Keratinocyte (primary cell): ENCODE results near the gene PRKAG2. TPM values are rescaled to one million over a fixed set of nuclear protein-coding genes. Genes with fewer than 3 reads are reported as not detected.

Source experiments
- DNase-seq: peaks from one replicate; pipeline ENCODE4 v3.0.0-alpha.2; 2011; ENCODE audit warnings: low read depth, missing footprints, low spot score
- FAIRE-seq: peaks from 2 replicates; lab custom pipeline; 2011; peaks lifted over from hg19 to GRCh38; lab: Jason Lieb, UNC
- H2AFZ ChIP-seq: 2 replicates; pipeline ENCODE4 v1.6.0; 2012; ENCODE audit warnings: low read length, control low read depth, inconsistent platforms; ENCODE audit not compliant: control insufficient read depth
- H3K27ac ChIP-seq: 2 replicates; pipeline ENCODE4 v1.5.1; 2011; ENCODE audit warnings: low read length; ENCODE audit not compliant: control insufficient read depth, insufficient read depth
- H3K27me3 ChIP-seq: 3 replicates; pipeline ENCODE4 v1.6.0; 2011; ENCODE audit warnings: low read length; ENCODE audit not compliant: control insufficient read depth, insufficient read depth; ENCODE audit errors: extremely low read depth
- H3K36me3 ChIP-seq, 2 experiments: 2 replicates in 1 of 2; 3 replicates in 1 of 2; pipeline ENCODE4 v1.5.1; 2011; ENCODE audit warnings: low read length in 2 of 2, mild to moderate bottlenecking in 1 of 2; ENCODE audit not compliant: control insufficient read depth in 2 of 2, insufficient read depth in 2 of 2; ENCODE audit errors: extremely low read depth in 1 of 2
- H3K4me1 ChIP-seq: 3 replicates; pipeline ENCODE4 v1.5.1; 2011; ENCODE audit warnings: low read length; ENCODE audit not compliant: control insufficient read depth, insufficient read depth; ENCODE audit errors: extremely low read depth
- H3K4me2 ChIP-seq: 3 replicates; pipeline ENCODE4 v1.6.0; 2011; ENCODE audit warnings: low read depth, low read length; ENCODE audit not compliant: control insufficient read depth, insufficient read depth; ENCODE audit errors: extremely low read depth
- H3K4me3 ChIP-seq, 3 experiments: fragments of 200-600 bp in 1 of 3; sonication (generic) in 1 of 3; 2 replicates in 2 of 3; 3 replicates in 1 of 3; pipeline ENCODE4 v1.5.1; 2011 to 2016; ENCODE audit warnings: low read length in 3 of 3, mild to moderate bottlenecking in 3 of 3, control low read depth in 2 of 3, inconsistent platforms in 1 of 3, low read depth in 1 of 3, mixed read lengths in 1 of 3, mixed run types in 1 of 3, moderate library complexity in 1 of 3; ENCODE audit not compliant: control insufficient read depth in 2 of 3, insufficient read depth in 2 of 3; ENCODE audit errors: extremely low read depth in 1 of 3
- H3K79me2 ChIP-seq: 2 replicates; pipeline ENCODE4 v1.6.0; 2012; ENCODE audit warnings: low read length; ENCODE audit not compliant: control insufficient read depth, insufficient read depth
- H3K9ac ChIP-seq: 3 replicates; pipeline ENCODE4 v1.6.0; 2011; ENCODE audit warnings: low read length; ENCODE audit not compliant: control insufficient read depth, insufficient read depth; ENCODE audit errors: extremely low read depth
- H3K9me1 ChIP-seq: 3 replicates; pipeline ENCODE4 v1.6.0; 2011; ENCODE audit warnings: low read length; ENCODE audit not compliant: control insufficient read depth, insufficient read depth; ENCODE audit errors: extremely low read depth
- H3K9me3 ChIP-seq: 2 replicates; pipeline ENCODE4 v1.5.1; 2012; ENCODE audit warnings: low read depth, low read length; ENCODE audit not compliant: control insufficient read depth
- H4K20me1 ChIP-seq: 3 replicates; pipeline ENCODE4 v1.6.0; 2011; ENCODE audit warnings: low read length; ENCODE audit not compliant: control insufficient read depth, insufficient read depth; ENCODE audit errors: extremely low read depth
- EZH2 ChIP-seq: IDR thresholded peaks from one replicate; pipeline ENCODE4 v1.6.1; 2012; ENCODE audit warnings: inconsistent platforms, mild to moderate bottlenecking, low read length, moderate library complexity
- dilution Hi-C: fragments of 300-500 bp; cut with MboI; formaldehyde crosslinking; loops from one replicate; pipeline ENCODE4 v1.7.0; 2020; ENCODE audit warnings: low sequenced_read_pairs; ENCODE audit not compliant: extremely low pct_ligation_motif_present
- polyA plus RNA-seq, 5 experiments: library from polyadenylated mRNA; depleted of rRNA in 3 of 5; stranded (reverse) in 3 of 5; stranded (forward) in 1 of 5; unstranded in 1 of 5; fragments of >200 nt; gene quantifications; 1 replicate in 1 of 5; 2 replicates in 3 of 5; 3 replicates in 1 of 5; pipeline versions ENCODE4 v1.2.1 to v1.2.3, GENCODE V29; 2011 to 2012; ENCODE audit warnings: missing spikeins in 2 of 5, low read depth in 1 of 5, low replicate concordance in 1 of 5
- TF ChIP-seq, protein P1 (sequence below), 3 experiments: IDR thresholded peaks in 1 of 3; conservative IDR thresholded peaks in 1 of 3; optimal IDR thresholded peaks in 1 of 3; 2 replicates in 2 of 3; 3 replicates in 1 of 3; pipeline versions ENCODE3 to v1.5.1; 2011; ENCODE audit warnings: low read length in 3 of 3, mild to moderate bottlenecking in 3 of 3, moderate library complexity in 2 of 3, control low read depth in 1 of 3, inconsistent platforms in 1 of 3; ENCODE audit not compliant: insufficient read depth in 2 of 3; ENCODE audit errors: extremely low read depth in 1 of 3

Gene PRKAG2
- polyA plus RNA-seq, 1 donor (not counting 4 experiments of a cell fraction or from before 2014, with no cell fraction given), result 39.5 TPM

DNA sequence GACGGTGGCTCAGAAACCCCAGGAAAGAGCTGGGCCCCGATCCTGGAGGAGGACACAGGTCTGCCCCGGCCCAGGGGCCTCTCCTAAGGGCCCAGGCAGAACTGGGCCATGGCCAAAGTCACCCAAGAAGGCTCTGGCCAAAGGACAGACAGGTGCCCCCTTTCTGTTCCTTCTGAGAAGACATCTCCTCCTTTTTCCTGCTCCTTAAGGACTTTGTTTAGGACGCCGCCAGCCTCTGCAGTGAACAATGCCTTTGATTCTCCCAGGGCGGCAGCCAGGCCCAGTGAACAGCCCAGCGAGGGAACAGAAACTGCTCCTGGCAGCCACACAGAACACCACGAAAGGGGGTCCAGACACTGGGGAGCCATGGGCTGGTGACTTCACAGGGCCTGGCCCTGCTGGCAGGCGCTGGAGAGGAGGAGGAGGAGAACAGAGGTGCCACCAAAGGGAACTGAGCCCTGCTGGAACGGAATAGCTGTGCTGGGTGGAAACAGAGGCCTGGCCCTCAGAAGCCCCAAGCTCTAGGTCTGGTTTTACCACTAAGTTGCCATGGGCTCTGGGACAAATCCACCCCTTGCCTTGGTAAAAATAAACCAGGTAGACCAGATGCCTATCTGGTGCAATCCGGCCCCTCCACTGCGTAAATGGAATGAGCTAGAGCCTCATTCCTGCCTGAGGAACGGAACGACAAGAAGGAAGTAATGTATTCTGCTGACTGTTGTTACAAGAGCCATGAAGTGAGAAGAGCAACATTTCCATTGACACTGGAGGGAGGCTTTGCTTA lies 193.9 kb downstream of the PRKAG2 start:
- H3K79me2 ChIP-seq, result no peaks in the 10 kb centered on the region
- H3K27ac ChIP-seq, result no peak overlapping the region
- H3K4me1 ChIP-seq, result peaks cover 28% of the 10 kb centered on the region
- no peaks in the 10 kb centered on the region for H3K9me1 ChIP-seq
- H4K20me1 ChIP-seq, result no peaks in the 10 kb centered on the region
- H3K27me3 ChIP-seq, result no peaks in the 10 kb centered on the region
- TF ChIP-seq, protein P1, sequence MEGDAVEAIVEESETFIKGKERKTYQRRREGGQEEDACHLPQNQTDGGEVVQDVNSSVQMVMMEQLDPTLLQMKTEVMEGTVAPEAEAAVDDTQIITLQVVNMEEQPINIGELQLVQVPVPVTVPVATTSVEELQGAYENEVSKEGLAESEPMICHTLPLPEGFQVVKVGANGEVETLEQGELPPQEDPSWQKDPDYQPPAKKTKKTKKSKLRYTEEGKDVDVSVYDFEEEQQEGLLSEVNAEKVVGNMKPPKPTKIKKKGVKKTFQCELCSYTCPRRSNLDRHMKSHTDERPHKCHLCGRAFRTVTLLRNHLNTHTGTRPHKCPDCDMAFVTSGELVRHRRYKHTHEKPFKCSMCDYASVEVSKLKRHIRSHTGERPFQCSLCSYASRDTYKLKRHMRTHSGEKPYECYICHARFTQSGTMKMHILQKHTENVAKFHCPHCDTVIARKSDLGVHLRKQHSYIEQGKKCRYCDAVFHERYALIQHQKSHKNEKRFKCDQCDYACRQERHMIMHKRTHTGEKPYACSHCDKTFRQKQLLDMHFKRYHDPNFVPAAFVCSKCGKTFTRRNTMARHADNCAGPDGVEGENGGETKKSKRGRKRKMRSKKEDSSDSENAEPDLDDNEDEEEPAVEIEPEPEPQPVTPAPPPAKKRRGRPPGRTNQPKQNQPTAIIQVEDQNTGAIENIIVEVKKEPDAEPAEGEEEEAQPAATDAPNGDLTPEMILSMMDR (optimal IDR thresholded peaks at IDR 0.05 in 1 of 3, IDR thresholded peaks at IDR 0.05 in 1 of 3, conservative IDR thresholded peaks at IDR 0.05 in 1 of 3; ENCODE audit: extremely low read depth in 1 of 3, insufficient read depth in 2 of 3, low read length in 3 of 3), result no peak
- DNase-seq (no peak), FAIRE-seq (no peak)
- H3K9me3 ChIP-seq, result no peaks in the 10 kb centered on the region
- no peak overlapping the region for H3K4me2 ChIP-seq
- H3K9ac ChIP-seq, result no peak overlapping the region
- no peak overlapping the region for H3K4me3 ChIP-seq
- no peak overlapping the region for H2AFZ ChIP-seq
- dilution Hi-C loops, result no loop called here
- H3K36me3 ChIP-seq, result no peaks in the 10 kb centered on the region

DNA sequence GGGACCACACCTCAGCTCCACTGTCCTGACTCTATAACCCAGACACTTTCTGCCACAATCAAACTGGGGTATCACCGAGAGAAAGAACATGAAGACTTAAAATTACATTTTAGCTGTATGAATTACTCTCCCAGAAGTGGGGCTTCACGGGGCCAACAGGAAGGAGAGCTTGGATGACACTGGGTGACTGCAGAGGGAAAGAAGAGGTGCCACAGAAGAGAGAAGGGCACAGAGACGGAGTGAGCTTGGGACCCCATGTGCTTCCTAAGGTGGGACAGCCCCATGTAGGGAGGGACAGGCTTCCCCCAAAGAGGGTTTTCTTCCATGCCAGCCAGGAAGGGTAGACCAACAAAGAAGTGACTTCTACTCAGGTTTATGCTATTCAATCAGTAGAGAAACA lies 195.2 kb downstream of the PRKAG2 start:
- Histone ChIP-seq H3K9me1 (no peaks in the 10 kb centered on the region), H3K36me3 (no peaks in the 10 kb centered on the region), H2AFZ (no peak overlapping the region), H3K9ac (no peak overlapping the region), H3K79me2 (no peaks in the 10 kb centered on the region), H3K4me1 (peaks cover 18% of the 10 kb centered on the region), H3K27ac (no peak overlapping the region), H3K4me2 (no peak overlapping the region), H3K9me3 (no peaks in the 10 kb centered on the region), H4K20me1 (no peaks in the 10 kb centered on the region), H3K4me3 (no peak overlapping the region), H3K27me3 (no peaks in the 10 kb centered on the region)
- FAIRE-seq, result no peak
- no peak for DNase-seq
- TF ChIP-seq, protein P1 (optimal IDR thresholded peaks at IDR 0.05 in 1 of 3, IDR thresholded peaks at IDR 0.05 in 1 of 3, conservative IDR thresholded peaks at IDR 0.05 in 1 of 3; ENCODE audit: extremely low read depth in 1 of 3, insufficient read depth in 2 of 3, low read length in 3 of 3), result no peak
- no peak for TF ChIP-seq EZH2
- dilution Hi-C loops, result no loop called here
